IMR-90 (cell line): ENCODE results near the gene OPN1SW. TPM values are rescaled to one million over a fixed set of nuclear protein-coding genes. Genes with fewer than 3 reads are reported as not detected.

Source experiments
- ATAC-seq: fragments of 200-7000 bp; cut with Tn5 transposase; 2 replicates; pipeline ENCODE4 v1.9.1; 2020; ENCODE audit warnings: low read depth, mild to moderate bottlenecking, moderate library complexity
- BruUV-seq: library from RNA; stranded (reverse); fragments of 400-500 nt; replicated peaks from 2 replicates; lab custom pipeline; 2021; lab: Mats Ljungman, UMichigan
- CTCF ChIA-PET: fragments of 300-600 bp; formaldehyde crosslinking; extraction: SDS; loops from one replicate; lab custom pipeline; 2021; ENCODE audit warnings: antibody characterized with exemption; lab: Yijun Ruan, JAX
- POLR2A ChIA-PET: fragments of 300-600 bp; sonication (Branson Sonifier 250); formaldehyde crosslinking; loops from one replicate; lab custom pipeline; 2022; ENCODE audit warnings: antibody characterized with exemption; ENCODE audit not compliant: unreplicated experiment; lab: Charles Lee
- DNase-seq: peaks from one replicate; pipeline ENCODE4 v3.0.0; 2013
- H2AFZ ChIP-seq: replicated peaks from 2 replicates; pipeline ENCODE3; 2013; ENCODE audit warnings: low read length, mild to moderate bottlenecking; ENCODE audit not compliant: poor library complexity
- H2AK5ac ChIP-seq: 2 replicates; pipeline ENCODE4 v1.6.1; 2013; ENCODE audit warnings: low read depth, low read length, inconsistent platforms
- H2AK9ac ChIP-seq: replicated peaks from 2 replicates; pipeline ENCODE3; 2013; ENCODE audit warnings: mild to moderate bottlenecking, low read depth, low read length, moderate library complexity; ENCODE audit not compliant: poor library complexity
- H2BK120ac ChIP-seq: 2 replicates; pipeline ENCODE4 v1.6.1; 2013; ENCODE audit warnings: low read depth, low read length, inconsistent platforms
- H2BK15ac ChIP-seq: 3 replicates; pipeline ENCODE4 v1.6.1; 2013; ENCODE audit warnings: low read depth, low read length, inconsistent platforms
- H2BK20ac ChIP-seq: 2 replicates; pipeline ENCODE4 v1.6.1; 2013; ENCODE audit warnings: low read depth, mild to moderate bottlenecking, inconsistent platforms, low read length, moderate library complexity
- H2BK5ac ChIP-seq: 2 replicates; pipeline ENCODE4 v1.6.1; 2013; ENCODE audit warnings: mild to moderate bottlenecking, low read depth, low read length, inconsistent platforms; ENCODE audit not compliant: poor library complexity, severe bottlenecking
- H3K14ac ChIP-seq: replicated peaks from 2 replicates; pipeline ENCODE4 v1.6.1; 2013; ENCODE audit warnings: low read depth, low read length, inconsistent platforms
- H3K18ac ChIP-seq: 2 replicates; pipeline ENCODE4 v1.6.1; 2013; ENCODE audit warnings: low read depth, low read length, control low read depth
- H3K23ac ChIP-seq: 2 replicates; pipeline ENCODE4 v1.6.1; 2013; ENCODE audit warnings: low read depth, low read length, inconsistent platforms
- H3K27ac ChIP-seq: 2 replicates; pipeline ENCODE4 v1.5.1; 2013; ENCODE audit warnings: mild to moderate bottlenecking, control low read depth, low read length; ENCODE audit not compliant: insufficient read depth
- H3K27me3 ChIP-seq: 2 replicates; pipeline ENCODE4 v1.6.1; 2013; ENCODE audit warnings: low read length; ENCODE audit not compliant: control insufficient read depth, insufficient read depth
- H3K36me3 ChIP-seq: 2 replicates; pipeline ENCODE4 v1.6.1; 2013; ENCODE audit warnings: low read length, mixed read lengths; ENCODE audit not compliant: control insufficient read depth, insufficient read depth
- H3K4ac ChIP-seq: 2 replicates; pipeline ENCODE4 v1.6.1; 2013; ENCODE audit warnings: low read depth, low read length, inconsistent platforms
- H3K4me1 ChIP-seq: 2 replicates; pipeline ENCODE4 v1.6.1; 2013; ENCODE audit warnings: low read length, mixed read lengths; ENCODE audit not compliant: control insufficient read depth, insufficient read depth
- H3K4me2 ChIP-seq: 2 replicates; pipeline ENCODE4 v1.6.1; 2013; ENCODE audit warnings: low read depth, mild to moderate bottlenecking, control low read depth, low read length, moderate library complexity
- H3K4me3 ChIP-seq: 2 replicates; pipeline ENCODE4 v1.5.1; 2013; ENCODE audit warnings: low read depth, mild to moderate bottlenecking, control low read depth, low read length, moderate library complexity; ENCODE audit not compliant: insufficient read depth
- H3K56ac ChIP-seq: 2 replicates; pipeline ENCODE4 v1.6.1; 2013; ENCODE audit warnings: low read length, inconsistent platforms; ENCODE audit not compliant: insufficient read depth; ENCODE audit errors: extremely low read depth
- H3K79me1 ChIP-seq, 2 experiments: 2 replicates each; pipeline ENCODE4 v1.6.1; 2013; ENCODE audit warnings: low read length in 2 of 2, inconsistent platforms in 1 of 2, low read depth in 1 of 2
- H3K9ac ChIP-seq: 2 replicates; pipeline ENCODE4 v1.6.1; 2013; ENCODE audit warnings: low read depth, low read length, control low read depth
- H3K9me1 ChIP-seq: 2 replicates; pipeline ENCODE4 v1.6.1; 2013; ENCODE audit warnings: low read length, inconsistent platforms; ENCODE audit not compliant: insufficient read depth
- H3K9me3 ChIP-seq: 2 replicates; pipeline ENCODE4 v1.6.1; 2013; ENCODE audit warnings: low read length; ENCODE audit not compliant: control insufficient read depth, insufficient read depth
- H4K20me1 ChIP-seq: 2 replicates; pipeline ENCODE4 v1.6.1; 2013; ENCODE audit warnings: low read length, inconsistent platforms; ENCODE audit not compliant: insufficient read depth
- H4K5ac ChIP-seq: 2 replicates; pipeline ENCODE4 v1.6.1; 2013; ENCODE audit warnings: mild to moderate bottlenecking, low read depth, low read length, control low read depth
- H4K8ac ChIP-seq, 2 experiments: 2 replicates each; pipeline ENCODE4 v1.6.1; 2013; ENCODE audit warnings: low read depth in 2 of 2, low read length in 2 of 2, control low read depth in 1 of 2, inconsistent platforms in 1 of 2
- H4K91ac ChIP-seq: 2 replicates; pipeline ENCODE4 v1.6.1; 2013; ENCODE audit warnings: low read depth, low read length, inconsistent platforms; ENCODE audit not compliant: insufficient read depth
- CHD1 ChIP-seq: IDR thresholded peaks from 2 replicates; pipeline ENCODE4 v1.6.1; 2012; ENCODE audit warnings: low read depth, low read length, improper control_type of control experiment
- MXI1 ChIP-seq: IDR thresholded peaks from 2 replicates; pipeline ENCODE4 v1.6.1; 2012; ENCODE audit warnings: low read depth, mild to moderate bottlenecking, low read length, moderate library complexity, borderline replicate concordance
- WGBS, 2 experiments: methylation state at CpG; one replicate each; pipeline versions ENCODE4 v1.1.5 to v1.1.7; 2013; ENCODE audit warnings: missing lambda C conversion rate in 2 of 2; ENCODE audit not compliant: insufficient read length in 1 of 2; ENCODE audit errors: extremely low coverage in 2 of 2; 5-methylcytosine and 5-hydroxymethylcytosine counted together
- dilution Hi-C: fragments of 300-500 bp; cut with HindIII; formaldehyde crosslinking; loops from one replicate; pipeline ENCODE4 v1.14.3; 2018; ENCODE audit warnings: low sequenced_read_pairs; ENCODE audit not compliant: unreplicated experiment
- in situ Hi-C: fragments of 300-500 bp; cut with MboI; formaldehyde crosslinking; loops from 3 replicates; pipeline ENCODE4 v1.14.3; 2019; ENCODE audit warnings: low sequenced_read_pairs, inconsistent platforms, mixed read lengths
- intact Hi-C: fragments of 100-400 bp; cut with micrococcal nuclease; formaldehyde crosslinking; loops from 2 replicates; pipeline ENCODE4 v1.10.0; 2022
- polyA plus RNA-seq, 3 experiments: library from polyadenylated mRNA; depleted of rRNA; stranded (reverse); fragments of >200 nt; gene quantifications; 2 replicates each; pipeline ENCODE4 v1.2.3, GENCODE V29; 2012; ENCODE audit warnings: low replicate concordance in 1 of 3
- total RNA-seq: library from RNA; depleted of rRNA; stranded (reverse); fragments of >200 nt; gene quantifications from 2 replicates; pipeline ENCODE4 v1.2.3, GENCODE V29; 2012

Gene OPN1SW
- total and polyA plus RNA-seq, 2 of the 4 experiments (the other 2 are of a cell fraction): not detected

DNA sequence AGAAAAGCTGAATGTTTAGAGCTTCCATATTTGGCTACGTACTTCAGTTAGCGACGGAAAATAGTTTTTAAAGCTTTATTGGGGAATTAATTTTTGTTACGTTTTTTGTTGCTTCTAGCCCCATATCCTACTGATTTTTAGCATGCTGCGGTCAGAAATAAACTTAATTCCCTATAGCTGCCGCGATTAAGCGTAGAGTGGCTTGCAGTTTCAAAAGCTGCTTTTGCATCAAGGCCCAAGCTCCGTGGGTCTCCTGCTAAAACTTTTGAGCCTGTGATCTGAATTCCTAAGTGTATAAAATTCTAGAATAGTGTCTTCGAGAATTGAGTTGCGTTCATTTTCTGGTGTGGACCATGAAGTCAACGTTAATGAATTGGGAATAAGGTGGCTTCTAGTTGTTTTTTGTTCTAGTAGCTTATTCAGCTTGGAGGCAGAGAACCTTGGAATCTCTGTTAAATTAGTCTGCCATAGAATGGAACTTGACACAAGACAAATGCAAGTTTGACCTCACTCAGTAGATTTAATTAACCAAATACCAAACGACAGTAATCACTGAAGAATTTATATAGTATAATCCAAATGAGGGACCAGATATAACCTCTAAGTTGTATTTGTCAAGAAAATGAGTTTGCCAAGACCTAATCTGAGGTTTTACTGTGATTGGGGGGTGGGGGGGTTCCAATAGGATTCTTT, 35.5 kb downstream of the OPN1SW start:
- intact Hi-C loops: loop anchor here (5.0 kb wide), 1 partner anchor 92 kb away; the partner anchor contains the start of gene FLNC

More for the DNA sequence above, 35.5 kb downstream of the OPN1SW start:
- POLR2A ChIA-PET: no interaction called here
- Histone ChIP-seq H3K27ac (peak overlapping the region; percentile 92), H4K20me1 (peaks cover 60% of the 10 kb centered on the region), H3K27me3 (no peaks in the 10 kb centered on the region), H4K8ac (peak overlapping the region; percentile 81 to 86), H3K4me2 (peak overlapping the region; percentile 90), H2AK5ac (peak overlapping the region; percentile 99), H3K56ac (peak overlapping the region; percentile 92), H4K91ac (peak overlapping the region; percentile 96), H3K9me3 (no peaks in the 10 kb centered on the region), H3K36me3 (peaks cover 4% of the 10 kb centered on the region), H2BK120ac (peak overlapping the region; percentile 66; the same call in 1 of the 2 replicates), H2AFZ (peak overlapping the region; percentile 91), H3K23ac (peak overlapping the region; percentile 99), H4K5ac (peak overlapping the region; percentile 71; the same call in 1 of the 2 replicates), H2BK20ac (no peak overlapping the region), H3K18ac (peak overlapping the region; percentile 65; the same call in 1 of the 2 replicates), H3K4me1 (peaks cover 8% of the 10 kb centered on the region), H3K4ac (peak overlapping the region; percentile 99), H3K9me1 (peaks cover 21% of the 10 kb centered on the region), H3K9ac (peak overlapping the region; percentile 91), H3K4me3 (peak overlapping the region; percentile 81), H2BK15ac (peak overlapping the region; percentile 72; the same call in 2 of the 3 replicates), H2AK9ac (peak overlapping the region; percentile 100), H3K79me1 (peaks cover 0 to 19% of the 10 kb centered on the region in 2 experiments; a peak in 2 of 4 replicates), H2BK5ac (peak overlapping the region; percentile 87), H3K14ac (peak overlapping the region; percentile 95)
- dilution Hi-C loops (no loop called here), in situ Hi-C loops (no loop called here)
- DNase-seq (no peak), ATAC-seq (no peak)
- TF ChIP-seq CHD1 (peak; percentile 15; the same call in 1 of the 2 replicates), MXI1 (no peak)
- 0% methylated on average over 4 of the region's 13 CpGs; no CpG with 5 or more reads in 1 of the 2 experiments for WGBS, 2 experiments
- CTCF ChIA-PET: interaction anchor here (0.6 to 1.0 kb wide), 2 partner anchors 8 to 26 kb away, joined by 3 read pairs; no protein-coding TSS in a partner anchor
- no TSS peak for BruUV-seq
